ENCODE measurements around the gene SLC30A2. TPM values are rescaled to one million over a fixed set of nuclear protein-coding genes. Genes with fewer than 3 reads are reported as not detected.

The SLC30A2 gene
- total RNA-seq, 6 donors from 2014 or later, result 0.09 to 0.27 (median 0.15) TPM; not detected in 3

- H3K4me1 ChIP-seq, result peaks cover 2 to 28% (median 22%) of the 10 kb centered on the region in 4 donors
- no peak for DNase-seq
- no peak for ATAC-seq (ENCODE audit: low FRiP score in 2 of 2)
- TF ChIP-seq POLR2A (IDR thresholded peaks at IDR 0.05) (no peak), POLR2AphosphoS5 (IDR thresholded peaks at IDR 0.05) (no peak), CTCF (IDR thresholded peaks at IDR 0.05) (no peak), EP300 (IDR thresholded peaks at IDR 0.05) (no peak)
- H3K9me3 ChIP-seq, result no peaks in the 10 kb centered on the region
- H3K4me3 ChIP-seq, result no peak overlapping the region
- no peak overlapping the region for H3K27ac ChIP-seq
- WGBS, 2 donors, result 67 to 77% methylated on average over 8 to 10 of the region's 10 CpGs
- H3K36me3 ChIP-seq, result no peaks in the 10 kb centered on the region
- no peaks in the 10 kb centered on the region for H3K27me3 ChIP-seq
Observed at GRCh38 chr1:26016258-26016952, 29.5 kb downstream of the SLC30A2 start.

GRCh38 chr1:26015358-26015757 is 30.6 kb downstream of the SLC30A2 start:
- no peaks in the 10 kb centered on the region for H3K27me3 ChIP-seq
- no peak overlapping the region for H3K4me3 ChIP-seq
- H3K36me3 ChIP-seq, result no peaks in the 10 kb centered on the region
- DNase-seq (peak in 1 of 2 donors; percentile 94), ATAC-seq (ENCODE audit: low FRiP score in 2 of 2) (peak; percentile 68 to 72)
- peak overlapping the region in 1 of 4 donors; percentile 52 for H3K27ac ChIP-seq
- WGBS, 2 donors, result 21 to 60% methylated on average over 2 of the region's 2 CpGs
- H3K4me1 ChIP-seq, result peaks cover 2 to 28% (median 22%) of the 10 kb centered on the region in 4 donors
- TF ChIP-seq CTCF (IDR thresholded peaks at IDR 0.05) (no peak), POLR2AphosphoS5 (IDR thresholded peaks at IDR 0.05) (peak; percentile 54 to 68)
- H3K9me3 ChIP-seq, result no peaks in the 10 kb centered on the region

GRCh38 chr1:26014179-26014578 is 31.7 kb downstream of the SLC30A2 start:
- no peaks in the 10 kb centered on the region for H3K36me3 ChIP-seq
- peaks cover 2 to 28% (median 22%) of the 10 kb centered on the region in 4 donors for H3K4me1 ChIP-seq
- no peaks in the 10 kb centered on the region for H3K9me3 ChIP-seq
- ATAC-seq (ENCODE audit: low FRiP score in 2 of 2) (no peak), DNase-seq (no peak)
- TF ChIP-seq POLR2A (IDR thresholded peaks at IDR 0.05), result no peak
- no peak for TF ChIP-seq EP300 (IDR thresholded peaks at IDR 0.05)
- TF ChIP-seq CTCF (IDR thresholded peaks at IDR 0.05), result no peak
- TF ChIP-seq POLR2AphosphoS5 (IDR thresholded peaks at IDR 0.05), result no peak
- H3K4me3 ChIP-seq, result no peak overlapping the region
- 93 to 94% methylated on average over 2 of the region's 2 CpGs for WGBS, 2 donors
- no peak overlapping the region for H3K27ac ChIP-seq
- no peaks in the 10 kb centered on the region for H3K27me3 ChIP-seq

GRCh38 chr1:26012864-26013263 is 33.1 kb downstream of the SLC30A2 start:
- H3K27ac ChIP-seq, result no peak overlapping the region
- no peaks in the 10 kb centered on the region for H3K27me3 ChIP-seq
- H3K9me3 ChIP-seq, result no peaks in the 10 kb centered on the region
- TF ChIP-seq EP300 (IDR thresholded peaks at IDR 0.05) (no peak), POLR2AphosphoS5 (IDR thresholded peaks at IDR 0.05) (no peak), POLR2A (IDR thresholded peaks at IDR 0.05) (no peak), CTCF (IDR thresholded peaks at IDR 0.05) (no peak)
- no peak overlapping the region for H3K4me3 ChIP-seq
- peaks cover 2 to 28% (median 22%) of the 10 kb centered on the region in 4 donors for H3K4me1 ChIP-seq
- no peaks in the 10 kb centered on the region for H3K36me3 ChIP-seq
- ATAC-seq (ENCODE audit: low FRiP score in 2 of 2), result no peak
- 33 to 57% methylated on average over 1 to 3 of the region's 3 CpGs for WGBS, 2 donors
- no peak for DNase-seq

- no peaks in the 10 kb centered on the region for H3K27me3 ChIP-seq
- no peak overlapping the region for H3K4me3 ChIP-seq
- H3K4me1 ChIP-seq, result peaks cover 0 to 14% (median 9%) of the 10 kb centered on the region in 4 donors
- WGBS, 2 donors, result 57 to 75% methylated on average over 3 of the region's 3 CpGs
- TF ChIP-seq CTCF (IDR thresholded peaks at IDR 0.05) (no peak), POLR2A (IDR thresholded peaks at IDR 0.05) (no peak), POLR2AphosphoS5 (IDR thresholded peaks at IDR 0.05) (no peak), EP300 (IDR thresholded peaks at IDR 0.05) (no peak)
- no peaks in the 10 kb centered on the region for H3K9me3 ChIP-seq
- DNase-seq (peak in 1 of 2 donors; percentile 81), ATAC-seq (ENCODE audit: low FRiP score in 2 of 2) (peak; percentile 36 to 82)
- H3K27ac ChIP-seq, result no peak overlapping the region
- no peaks in the 10 kb centered on the region for H3K36me3 ChIP-seq
Observed at GRCh38 chr1:26010825-26011224, 35.1 kb downstream of the SLC30A2 start.

All from upper lobe of left lung (tissue), 6 donors.